HL-60 (cell line): ENCODE measurements around the gene KRTAP5-7.

ENCODE experiments used
- DNase-seq, 2 experiments: peaks; one replicate each; pipeline ENCODE4 v3.0.0-alpha.2; 2010 to 2020; ENCODE audit warnings: low read depth in 1 of 2, low spot score in 1 of 2
- H3K27ac ChIP-seq: fragments of 250-450 bp; sonication (Bioruptor Pico); replicated peaks from 2 replicates; pipeline ENCODE4 v1.5.1; 2020; ENCODE audit warnings: mild to moderate bottlenecking, moderate library complexity
- H3K27me3 ChIP-seq: fragments of 250-450 bp; sonication (Bioruptor Pico); 2 replicates; pipeline ENCODE4 v1.5.1; 2021; ENCODE audit warnings: mild to moderate bottlenecking, moderate library complexity; ENCODE audit not compliant: insufficient read depth, poor library complexity, severe bottlenecking
- H3K4me3 ChIP-seq: replicated peaks from 2 replicates; pipeline ENCODE4 v1.5.1; 2011; ENCODE audit warnings: mild to moderate bottlenecking, control low read depth, low read length; ENCODE audit not compliant: insufficient read depth
- CTCF ChIP-seq: IDR thresholded peaks from one replicate; pipeline ENCODE4 v1.5.1; 2011; ENCODE audit warnings: low read length, control low read depth, inconsistent platforms; ENCODE audit not compliant: insufficient read depth
- GABPA ChIP-seq: IDR thresholded peaks from 2 replicates; pipeline ENCODE4 v1.6.1; 2012; ENCODE audit warnings: low read depth
- POLR2AphosphoS5 ChIP-seq: IDR thresholded peaks from 2 replicates; pipeline ENCODE4 v1.6.1; 2012; ENCODE audit warnings: low read depth
- SPI1 ChIP-seq: IDR thresholded peaks from 2 replicates; pipeline ENCODE4 v1.6.1; 2012; ENCODE audit warnings: low read depth, mild to moderate bottlenecking, borderline replicate concordance
- TF ChIP-seq, protein P1 (sequence below): IDR thresholded peaks from 2 replicates; pipeline ENCODE4 v1.6.1; 2012; ENCODE audit warnings: low read depth; ENCODE audit not compliant: insufficient replicate concordance

Gene KRTAP5-7

DNA sequence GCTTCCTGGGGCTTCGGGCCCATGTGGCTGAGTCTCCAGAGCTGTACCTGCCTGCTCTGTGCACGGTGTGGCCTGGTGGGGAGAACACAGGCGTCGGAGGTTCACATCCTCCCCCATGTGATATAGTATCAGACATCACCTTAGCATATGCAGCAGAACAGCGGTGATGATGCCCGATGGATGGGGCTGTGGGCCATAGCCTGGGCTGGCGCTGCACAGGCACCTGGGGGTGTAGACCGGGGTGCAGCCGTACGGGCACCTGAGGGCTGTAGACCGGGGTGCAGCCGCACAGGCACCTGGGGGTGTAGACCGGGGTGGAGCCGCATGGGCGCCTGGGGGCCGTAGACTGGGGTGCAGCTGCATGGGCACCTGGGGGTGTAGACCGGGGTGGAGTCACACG is 44.9 kb upstream of the KRTAP5-7 start:
- TF ChIP-seq POLR2AphosphoS5 (no peak), CTCF (no peak), SPI1 (no peak), GABPA (no peak)
- TF ChIP-seq, protein P1, sequence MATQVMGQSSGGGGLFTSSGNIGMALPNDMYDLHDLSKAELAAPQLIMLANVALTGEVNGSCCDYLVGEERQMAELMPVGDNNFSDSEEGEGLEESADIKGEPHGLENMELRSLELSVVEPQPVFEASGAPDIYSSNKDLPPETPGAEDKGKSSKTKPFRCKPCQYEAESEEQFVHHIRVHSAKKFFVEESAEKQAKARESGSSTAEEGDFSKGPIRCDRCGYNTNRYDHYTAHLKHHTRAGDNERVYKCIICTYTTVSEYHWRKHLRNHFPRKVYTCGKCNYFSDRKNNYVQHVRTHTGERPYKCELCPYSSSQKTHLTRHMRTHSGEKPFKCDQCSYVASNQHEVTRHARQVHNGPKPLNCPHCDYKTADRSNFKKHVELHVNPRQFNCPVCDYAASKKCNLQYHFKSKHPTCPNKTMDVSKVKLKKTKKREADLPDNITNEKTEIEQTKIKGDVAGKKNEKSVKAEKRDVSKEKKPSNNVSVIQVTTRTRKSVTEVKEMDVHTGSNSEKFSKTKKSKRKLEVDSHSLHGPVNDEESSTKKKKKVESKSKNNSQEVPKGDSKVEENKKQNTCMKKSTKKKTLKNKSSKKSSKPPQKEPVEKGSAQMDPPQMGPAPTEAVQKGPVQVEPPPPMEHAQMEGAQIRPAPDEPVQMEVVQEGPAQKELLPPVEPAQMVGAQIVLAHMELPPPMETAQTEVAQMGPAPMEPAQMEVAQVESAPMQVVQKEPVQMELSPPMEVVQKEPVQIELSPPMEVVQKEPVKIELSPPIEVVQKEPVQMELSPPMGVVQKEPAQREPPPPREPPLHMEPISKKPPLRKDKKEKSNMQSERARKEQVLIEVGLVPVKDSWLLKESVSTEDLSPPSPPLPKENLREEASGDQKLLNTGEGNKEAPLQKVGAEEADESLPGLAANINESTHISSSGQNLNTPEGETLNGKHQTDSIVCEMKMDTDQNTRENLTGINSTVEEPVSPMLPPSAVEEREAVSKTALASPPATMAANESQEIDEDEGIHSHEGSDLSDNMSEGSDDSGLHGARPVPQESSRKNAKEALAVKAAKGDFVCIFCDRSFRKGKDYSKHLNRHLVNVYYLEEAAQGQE, result no peak
- Histone ChIP-seq H3K27me3 (no peaks in the 10 kb centered on the region), H3K4me3 (no peak overlapping the region), H3K27ac (no peak overlapping the region)
- DNase-seq, result no peak

DNA sequence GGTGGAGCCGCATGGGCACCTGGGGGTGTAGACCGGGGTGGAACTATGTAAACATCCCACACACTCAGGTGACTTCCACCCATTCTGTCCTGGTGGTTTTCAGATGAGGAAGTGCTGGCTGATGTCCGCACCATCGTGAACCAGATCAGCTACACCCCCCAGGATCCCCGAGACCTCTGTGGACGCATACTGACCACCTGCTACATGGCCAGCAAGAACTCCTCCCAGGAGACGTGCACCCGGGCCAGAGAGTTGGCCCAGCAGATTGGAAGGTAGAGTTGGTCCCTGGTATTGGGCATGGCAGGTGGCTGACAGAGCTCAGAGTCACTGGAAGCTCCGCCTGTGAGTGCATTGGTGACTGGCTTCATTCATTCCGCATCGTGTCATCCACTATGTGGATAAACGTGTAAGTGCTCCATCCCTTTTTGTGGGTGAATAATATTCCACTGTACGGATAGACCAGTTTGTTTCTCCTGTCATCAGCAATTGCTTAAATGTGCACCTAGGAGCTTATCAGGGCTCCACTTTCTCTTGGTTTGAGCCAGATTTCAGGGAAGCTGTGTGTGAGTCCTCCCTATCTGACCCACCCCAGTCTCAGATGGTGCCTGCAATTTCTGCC is 44.2 kb upstream of the KRTAP5-7 start:
- DNase-seq, result no peak
- H3K27me3 ChIP-seq, result no peaks in the 10 kb centered on the region
- H3K4me3 ChIP-seq, result no peak overlapping the region
- TF ChIP-seq GABPA, result no peak
- TF ChIP-seq SPI1, result no peak
- TF ChIP-seq, protein P1, result no peak
- no peak for TF ChIP-seq POLR2AphosphoS5
- no peak for TF ChIP-seq CTCF
- H3K27ac ChIP-seq, result no peak overlapping the region

DNA sequence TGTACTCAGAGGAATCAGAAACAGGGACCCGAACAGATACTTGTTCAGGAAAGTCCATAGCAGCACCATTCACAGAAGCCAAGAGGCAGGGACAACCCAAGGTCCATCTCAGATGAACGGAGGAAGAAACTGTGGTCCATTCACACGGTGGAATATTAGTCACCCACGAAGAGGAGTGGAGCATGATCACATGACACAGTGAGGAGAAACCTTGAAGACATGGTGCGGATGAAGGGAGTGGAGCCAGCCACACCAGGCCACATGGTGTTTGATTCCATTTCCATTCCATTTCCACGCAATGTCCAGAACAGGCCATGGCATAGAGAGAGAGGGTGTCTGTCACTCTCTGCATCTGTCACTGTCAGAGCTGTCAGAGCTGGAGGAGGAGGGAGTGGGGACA is 43.4 kb upstream of the KRTAP5-7 start:
- TF ChIP-seq SPI1, result no peak
- Histone ChIP-seq H3K27ac (no peak overlapping the region), H3K27me3 (no peaks in the 10 kb centered on the region), H3K4me3 (no peak overlapping the region)
- no peak for DNase-seq

DNA sequence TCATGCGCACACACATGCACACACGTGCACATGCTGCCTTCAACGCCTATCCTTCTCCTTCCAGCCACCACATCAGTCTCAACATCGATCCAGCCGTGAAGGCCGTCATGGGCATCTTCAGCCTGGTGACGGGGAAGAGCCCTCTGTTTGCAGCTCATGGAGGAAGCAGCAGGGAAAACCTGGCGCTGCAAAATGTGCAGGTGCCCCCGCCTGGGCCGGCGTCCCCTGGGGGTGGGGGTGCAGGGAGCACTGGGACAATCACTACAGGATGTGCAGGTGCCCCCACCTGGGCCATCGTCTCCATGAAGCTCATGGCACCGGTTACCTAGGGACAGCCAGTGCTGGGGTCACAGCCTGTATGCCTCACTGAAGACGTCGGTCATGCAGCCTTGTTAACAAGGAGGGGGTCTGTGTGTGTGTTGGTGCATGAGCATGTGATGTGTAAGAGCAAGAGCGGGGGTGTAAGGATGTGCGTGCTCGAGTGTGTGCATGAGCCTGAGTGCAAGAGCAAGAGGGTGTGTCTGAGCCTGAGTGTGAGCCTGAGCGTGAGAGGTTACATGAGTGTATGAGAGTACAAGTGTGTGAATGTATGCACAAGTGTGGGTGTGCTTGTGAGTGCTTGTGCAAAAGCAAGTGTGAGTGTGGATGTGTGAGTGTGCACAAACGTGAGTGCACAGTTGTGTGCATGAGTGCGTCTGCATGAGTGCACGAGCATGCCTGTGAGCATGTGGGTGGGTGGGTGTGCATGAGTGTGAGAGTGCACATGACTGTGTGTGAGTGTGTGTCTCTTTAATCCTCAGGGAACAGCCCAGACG is 42.6 kb upstream of the KRTAP5-7 start:
- TF ChIP-seq POLR2AphosphoS5, result no peak
- no peak for TF ChIP-seq CTCF
- TF ChIP-seq GABPA, result no peak
- TF ChIP-seq, protein P1, result no peak
- no peak for TF ChIP-seq SPI1
- DNase-seq, result no peak
- Histone ChIP-seq H3K27ac (no peak overlapping the region), H3K27me3 (no peaks in the 10 kb centered on the region), H3K4me3 (no peak overlapping the region)
